PC-3 (cell line): ENCODE data around the gene AKAP8L.

ENCODE experiments used
- CTCF ChIP-seq: fragments of 300-600 bp; sonication (generic); conservative IDR thresholded peaks from 2 replicates; pipeline ENCODE4 v1.5.1; 2017; ENCODE audit warnings: antibody characterized with exemption, low read depth, mild to moderate bottlenecking, low read length
- EZH2 ChIP-seq: fragments of 300-600 bp; sonication (generic); IDR thresholded peaks from one replicate; pipeline ENCODE4 v1.6.1; 2017; ENCODE audit warnings: antibody characterized with exemption, mild to moderate bottlenecking, low read length; ENCODE audit not compliant: unreplicated experiment

- TF ChIP-seq CTCF, result no peak
- TF ChIP-seq EZH2, result no peak
Observed at GRCh38 chr19:15372470-15372869, 46.3 kb downstream of the AKAP8L start.
